ENCODE measurements around the gene SNAPC5. TPM values are rescaled to one million over a fixed set of nuclear protein-coding genes. Genes with fewer than 3 reads are reported as not detected.
A peak's percentile ranks its signal among the peaks of the same experiment; 100 is the strongest.

Gene SNAPC5
- total and polyA plus RNA-seq, 2 of the 13 experiments (the other 11 are each of a cell fraction or from before 2014, with no cell fraction given), result 14.8 to 36.2 TPM

DNA sequence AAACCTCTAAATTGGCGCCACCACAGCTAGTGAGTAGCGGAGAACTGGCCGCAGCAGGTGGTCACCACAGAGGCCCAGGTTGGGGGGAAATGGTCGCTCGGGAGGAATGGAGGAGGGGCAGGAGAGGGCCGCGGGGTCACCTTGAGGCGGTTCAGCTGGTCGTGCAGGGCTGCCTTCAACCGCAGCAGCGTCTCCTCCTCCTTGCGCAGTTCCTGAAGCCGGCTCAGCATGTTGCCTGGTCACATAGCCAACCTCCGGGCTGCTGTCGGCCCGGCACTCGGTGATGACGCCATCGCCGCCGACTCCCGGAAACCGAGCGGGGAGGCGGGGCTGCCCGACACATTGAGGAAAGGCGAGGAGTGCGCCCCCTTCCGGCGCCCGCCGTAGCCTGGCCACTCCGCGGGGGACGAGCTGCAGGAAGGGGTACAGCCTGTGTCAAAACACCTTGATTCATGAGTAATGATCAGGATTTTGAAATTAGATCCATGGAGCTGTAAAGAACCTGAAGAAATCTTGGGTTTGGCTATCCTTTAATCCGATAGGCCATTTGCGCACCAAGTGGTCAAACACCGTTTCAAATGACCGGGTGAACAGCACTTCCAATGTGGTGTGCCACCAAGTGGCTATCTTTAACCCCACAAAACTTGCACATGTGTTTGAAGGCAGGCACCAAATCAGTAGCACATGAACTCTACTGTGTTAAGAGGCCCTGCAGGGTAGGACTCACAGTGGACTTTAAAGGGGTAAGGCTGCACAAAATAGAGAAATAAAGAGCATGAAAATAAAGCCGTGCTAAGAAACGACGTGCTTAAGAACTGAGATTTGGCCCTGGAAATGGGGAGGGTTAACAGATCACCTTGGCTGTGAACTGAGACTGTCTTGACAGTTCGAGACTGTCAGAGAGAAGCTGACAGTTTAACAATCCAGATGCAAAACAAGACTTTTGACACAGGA lies at the start of gene SNAPC5 (continued):
- TF ChIP-seq, protein P1, sequence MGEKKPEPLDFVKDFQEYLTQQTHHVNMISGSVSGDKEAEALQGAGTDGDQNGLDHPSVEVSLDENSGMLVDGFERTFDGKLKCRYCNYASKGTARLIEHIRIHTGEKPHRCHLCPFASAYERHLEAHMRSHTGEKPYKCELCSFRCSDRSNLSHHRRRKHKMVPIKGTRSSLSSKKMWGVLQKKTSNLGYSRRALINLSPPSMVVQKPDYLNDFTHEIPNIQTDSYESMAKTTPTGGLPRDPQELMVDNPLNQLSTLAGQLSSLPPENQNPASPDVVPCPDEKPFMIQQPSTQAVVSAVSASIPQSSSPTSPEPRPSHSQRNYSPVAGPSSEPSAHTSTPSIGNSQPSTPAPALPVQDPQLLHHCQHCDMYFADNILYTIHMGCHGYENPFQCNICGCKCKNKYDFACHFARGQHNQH (CRISPR knock-in tag; IDR thresholded peaks at IDR 0.05), result peak; percentile 90
- TF ChIP-seq, protein P2, sequence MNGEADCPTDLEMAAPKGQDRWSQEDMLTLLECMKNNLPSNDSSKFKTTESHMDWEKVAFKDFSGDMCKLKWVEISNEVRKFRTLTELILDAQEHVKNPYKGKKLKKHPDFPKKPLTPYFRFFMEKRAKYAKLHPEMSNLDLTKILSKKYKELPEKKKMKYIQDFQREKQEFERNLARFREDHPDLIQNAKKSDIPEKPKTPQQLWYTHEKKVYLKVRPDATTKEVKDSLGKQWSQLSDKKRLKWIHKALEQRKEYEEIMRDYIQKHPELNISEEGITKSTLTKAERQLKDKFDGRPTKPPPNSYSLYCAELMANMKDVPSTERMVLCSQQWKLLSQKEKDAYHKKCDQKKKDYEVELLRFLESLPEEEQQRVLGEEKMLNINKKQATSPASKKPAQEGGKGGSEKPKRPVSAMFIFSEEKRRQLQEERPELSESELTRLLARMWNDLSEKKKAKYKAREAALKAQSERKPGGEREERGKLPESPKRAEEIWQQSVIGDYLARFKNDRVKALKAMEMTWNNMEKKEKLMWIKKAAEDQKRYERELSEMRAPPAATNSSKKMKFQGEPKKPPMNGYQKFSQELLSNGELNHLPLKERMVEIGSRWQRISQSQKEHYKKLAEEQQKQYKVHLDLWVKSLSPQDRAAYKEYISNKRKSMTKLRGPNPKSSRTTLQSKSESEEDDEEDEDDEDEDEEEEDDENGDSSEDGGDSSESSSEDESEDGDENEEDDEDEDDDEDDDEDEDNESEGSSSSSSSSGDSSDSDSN (CRISPR knock-in tag; IDR thresholded peaks at IDR 0.05), result peak; percentile 74
- peak; percentile 83; the same call in 1 of the 2 replicates for TF ChIP-seq BORCS8-MEF2B (CRISPR knock-in tag; IDR thresholded peaks at IDR 0.05)
- peak; percentile 55; the same call in 1 of the 2 replicates for TF ChIP-seq ZNF446 (CRISPR knock-in tag; IDR thresholded peaks at IDR 0.05)
- peak; percentile 100 for TF ChIP-seq KDM2A (CRISPR knock-in tag; IDR thresholded peaks at IDR 0.05; ENCODE audit: borderline replicate concordance, low read depth)
- TF ChIP-seq, protein P3, sequence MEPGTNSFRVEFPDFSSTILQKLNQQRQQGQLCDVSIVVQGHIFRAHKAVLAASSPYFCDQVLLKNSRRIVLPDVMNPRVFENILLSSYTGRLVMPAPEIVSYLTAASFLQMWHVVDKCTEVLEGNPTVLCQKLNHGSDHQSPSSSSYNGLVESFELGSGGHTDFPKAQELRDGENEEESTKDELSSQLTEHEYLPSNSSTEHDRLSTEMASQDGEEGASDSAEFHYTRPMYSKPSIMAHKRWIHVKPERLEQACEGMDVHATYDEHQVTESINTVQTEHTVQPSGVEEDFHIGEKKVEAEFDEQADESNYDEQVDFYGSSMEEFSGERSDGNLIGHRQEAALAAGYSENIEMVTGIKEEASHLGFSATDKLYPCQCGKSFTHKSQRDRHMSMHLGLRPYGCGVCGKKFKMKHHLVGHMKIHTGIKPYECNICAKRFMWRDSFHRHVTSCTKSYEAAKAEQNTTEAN (CRISPR knock-in tag; conservative IDR thresholded peaks at IDR 0.05), result 0 out of 2 replicates have a peak, but pooled peaks have one; percentile 9
- 0 out of 2 replicates have a peak, but pooled peaks have one; percentile 75 for TF ChIP-seq ZIK1 (CRISPR knock-in tag; IDR thresholded peaks at IDR 0.05; ENCODE audit: borderline replicate concordance, low read depth)
- TF ChIP-seq ZNF788 (CRISPR knock-in tag; IDR thresholded peaks at IDR 0.05; ENCODE audit: borderline replicate concordance), result peak; percentile 90; the same call in 1 of the 2 replicates
- TF ChIP-seq, protein P4, sequence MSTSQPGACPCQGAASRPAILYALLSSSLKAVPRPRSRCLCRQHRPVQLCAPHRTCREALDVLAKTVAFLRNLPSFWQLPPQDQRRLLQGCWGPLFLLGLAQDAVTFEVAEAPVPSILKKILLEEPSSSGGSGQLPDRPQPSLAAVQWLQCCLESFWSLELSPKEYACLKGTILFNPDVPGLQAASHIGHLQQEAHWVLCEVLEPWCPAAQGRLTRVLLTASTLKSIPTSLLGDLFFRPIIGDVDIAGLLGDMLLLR (CRISPR knock-in tag; IDR thresholded peaks at IDR 0.05), result 0 out of 2 replicates have a peak, but pooled peaks have one; percentile 34
- TF ChIP-seq, protein P5, sequence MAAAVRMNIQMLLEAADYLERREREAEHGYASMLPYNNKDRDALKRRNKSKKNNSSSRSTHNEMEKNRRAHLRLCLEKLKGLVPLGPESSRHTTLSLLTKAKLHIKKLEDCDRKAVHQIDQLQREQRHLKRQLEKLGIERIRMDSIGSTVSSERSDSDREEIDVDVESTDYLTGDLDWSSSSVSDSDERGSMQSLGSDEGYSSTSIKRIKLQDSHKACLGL (CRISPR knock-in tag; IDR thresholded peaks at IDR 0.05), result peak; percentile 87; the same call in 1 of the 2 replicates
- TF ChIP-seq, protein P6, sequence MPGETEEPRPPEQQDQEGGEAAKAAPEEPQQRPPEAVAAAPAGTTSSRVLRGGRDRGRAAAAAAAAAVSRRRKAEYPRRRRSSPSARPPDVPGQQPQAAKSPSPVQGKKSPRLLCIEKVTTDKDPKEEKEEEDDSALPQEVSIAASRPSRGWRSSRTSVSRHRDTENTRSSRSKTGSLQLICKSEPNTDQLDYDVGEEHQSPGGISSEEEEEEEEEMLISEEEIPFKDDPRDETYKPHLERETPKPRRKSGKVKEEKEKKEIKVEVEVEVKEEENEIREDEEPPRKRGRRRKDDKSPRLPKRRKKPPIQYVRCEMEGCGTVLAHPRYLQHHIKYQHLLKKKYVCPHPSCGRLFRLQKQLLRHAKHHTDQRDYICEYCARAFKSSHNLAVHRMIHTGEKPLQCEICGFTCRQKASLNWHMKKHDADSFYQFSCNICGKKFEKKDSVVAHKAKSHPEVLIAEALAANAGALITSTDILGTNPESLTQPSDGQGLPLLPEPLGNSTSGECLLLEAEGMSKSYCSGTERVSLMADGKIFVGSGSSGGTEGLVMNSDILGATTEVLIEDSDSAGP (CRISPR knock-in tag; IDR thresholded peaks at IDR 0.05; ENCODE audit: borderline replicate concordance), result peak; percentile 90
- peak; percentile 91 for TF ChIP-seq KDM3A (CRISPR knock-in tag; IDR thresholded peaks at IDR 0.05; ENCODE audit: low read depth)
- TF ChIP-seq SAP130 (CRISPR knock-in tag; IDR thresholded peaks at IDR 0.05; ENCODE audit: low read depth), result peak; percentile 99
- peak; percentile 82; the same call in 1 of the 2 replicates for TF ChIP-seq ZNF274 (CRISPR knock-in tag; IDR thresholded peaks at IDR 0.05)
- peak; percentile 48; the same call in 1 of the 2 replicates for TF ChIP-seq SOX5 (CRISPR knock-in tag; IDR thresholded peaks at IDR 0.05; ENCODE audit: borderline replicate concordance)
- TF ChIP-seq, protein P7, sequence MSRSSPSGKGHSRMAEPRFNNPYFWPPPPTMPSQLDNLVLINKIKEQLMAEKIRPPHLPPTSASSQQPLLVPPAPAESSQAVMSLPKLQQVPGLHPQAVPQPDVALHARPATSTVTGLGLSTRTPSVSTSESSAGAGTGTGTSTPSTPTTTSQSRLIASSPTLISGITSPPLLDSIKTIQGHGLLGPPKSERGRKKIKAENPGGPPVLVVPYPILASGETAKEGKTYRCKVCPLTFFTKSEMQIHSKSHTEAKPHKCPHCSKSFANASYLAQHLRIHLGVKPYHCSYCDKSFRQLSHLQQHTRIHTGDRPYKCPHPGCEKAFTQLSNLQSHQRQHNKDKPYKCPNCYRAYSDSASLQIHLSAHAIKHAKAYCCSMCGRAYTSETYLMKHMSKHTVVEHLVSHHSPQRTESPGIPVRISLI (CRISPR knock-in tag; IDR thresholded peaks at IDR 0.05; ENCODE audit: borderline replicate concordance), result no peak
- peak; percentile 69; the same call in 1 of the 2 replicates for TF ChIP-seq CCDC6 (CRISPR knock-in tag; IDR thresholded peaks at IDR 0.05)
- TF ChIP-seq NFYC (CRISPR knock-in tag; IDR thresholded peaks at IDR 0.05), result peak; percentile 47

Measured in HepG2 (cell line).